Posterior vena cava (tissue), 2 donors: Measurements from ENCODE around the gene DOCK6. TPM values are rescaled to one million over a fixed set of nuclear protein-coding genes. Genes with fewer than 3 reads are reported as not detected.
"Not testable (repeated sequence)": the region's sequence is repeated elsewhere in the genome, so short reads cannot be mapped to it uniquely, and the experiment has no call there.

ENCODE experiments used
- DNase-seq: peaks from one replicate; pipeline ENCODE4 v3.0.0-alpha.2; 2020; ENCODE audit warnings: low spot score
- intact Hi-C, 2 donors: fragments of 100-400 bp; cut with DNase I; formaldehyde crosslinking; loops; one replicate each; pipeline versions ENCODE4 v1.14.1 to v1.14.2; 2022 to 2023
- total RNA-seq, 2 donors: library from RNA; stranded (reverse); fragmentation: NEBNext Ultra II Directional; extraction: Animal tissue kit (Norgen Biotek cat#: 25700); gene quantifications; one replicate each; pipeline ENCODE4 v1.2.1, GENCODE V29; 2021
- donor health status: DM: yes; HTN: yes; CAD: no.
- donor health status: DM: yes; HTN: yes; CAD: no.

DOCK6 gene
- total RNA-seq, 2 donors from 2014 or later = 50.0 to 73.2 TPM

- intact Hi-C loops = loop anchor here in 1 of 2 donors (5.0 kb wide), 1 partner anchor 1332 kb away; no protein-coding TSS in a partner anchor
- DNase-seq = no peak
Measured at GRCh38 chr19:11169896-11170678, 92.2 kb downstream of the DOCK6 start.

- DNase-seq = no peak
- intact Hi-C loops = no loop called here
Measured at GRCh38 chr19:11168568-11168967, 93.8 kb downstream of the DOCK6 start.

GRCh38 chr19:11166281-11167142, 95.8 kb downstream of the DOCK6 start:
- intact Hi-C loops = no loop called here
- peak; percentile 88 for DNase-seq

GRCh38 chr19:11165486-11166030, 96.8 kb downstream of the DOCK6 start:
- no peak for DNase-seq
- intact Hi-C loops = no loop called here

GRCh38 chr19:11164879-11165406, 97.4 kb downstream of the DOCK6 start:
- intact Hi-C loops = loop anchor here in 1 of 2 donors (5.0 kb wide), 1 partner anchor 32 kb away; the partner anchor contains the start of gene KANK2
- DNase-seq = peak; percentile 96

- intact Hi-C loops = loop anchor here in 1 of 2 donors (5.0 kb wide), 1 partner anchor 33 kb away; the partner anchor contains the start of gene KANK2
- no peak for DNase-seq
Measured at GRCh38 chr19:11164296-11164695, 98.0 kb downstream of the DOCK6 start.

GRCh38 chr19:11160440-11160768, 101.9 kb downstream of the DOCK6 start:
- not testable (repeated sequence) for DNase-seq
- intact Hi-C loops = loop anchor here in 1 of 2 donors (5.0 kb wide), 1 partner anchor 37 kb away; the partner anchor contains the start of gene KANK2

GRCh38 chr19:11159598-11160439, 102.5 kb downstream of the DOCK6 start:
- intact Hi-C loops = loop anchor here in 1 of 2 donors (5.0 kb wide), 1 partner anchor 37 kb away; the partner anchor contains the start of gene KANK2
- no peak for DNase-seq

- intact Hi-C loops = no loop called here
Measured at GRCh38 chr19:11155373-11156120, 106.8 kb downstream of the DOCK6 start, which contains the start of gene SPC24. TSS of gene SPC24 (minus strand) at chr19:11155782. CDS start at chr19:11155776, 6 bp downstream.

GRCh38 chr19:11154683-11155047, 107.7 kb downstream of the DOCK6 start:
- intact Hi-C loops = no loop called here
- DNase-seq = no peak

More at GRCh38 chr19:11155373-11156120, 106.8 kb downstream of the DOCK6 start, which contains the start of gene SPC24:
- peak; percentile 98 for DNase-seq

- DNase-seq = peak; percentile 91
- intact Hi-C loops = no loop called here
Measured at GRCh38 chr19:11152318-11153062, 109.8 kb downstream of the DOCK6 start.

- intact Hi-C loops = no loop called here
- no peak for DNase-seq
Measured at GRCh38 chr19:11151181-11151580, 111.1 kb downstream of the DOCK6 start.

Other genes with a start within 250 kb of the DOCK6 start
- 10 to 100 TPM; 51.0 to 66.4 TPM for gene LDLR, start 173.1 kb downstream of the DOCK6 start, total RNA-seq
- gene SPC24, start 106.7 kb downstream of the DOCK6 start, total RNA-seq = 1 to 10 TPM in 1 of 2 donors, under 1 TPM in 1; 0.81 to 2.2 TPM
- gene KANK2, start 65.0 kb downstream of the DOCK6 start, total RNA-seq = 100 to 1,000 TPM; 355 to 482 TPM
- gene ANGPTL8, start 22.9 kb downstream of the DOCK6 start, total RNA-seq = under 1 TPM in 1 of 2 donors, not detected in 1; 0.57 TPM
- not detected for gene TSPAN16, start 33.6 kb upstream of the DOCK6 start, total RNA-seq
- 10 to 100 TPM; 33.5 to 34.2 TPM for gene RAB3D, start 77.1 kb upstream of the DOCK6 start, total RNA-seq
- gene TMEM205, start 83.7 kb upstream of the DOCK6 start, total RNA-seq = 10 to 100 TPM; 41.5 to 42.9 TPM
- gene CCDC159, start 84.0 kb upstream of the DOCK6 start, total RNA-seq = 10 to 100 TPM; 13.0 to 20.9 TPM
- gene PLPPR2, start 92.9 kb upstream of the DOCK6 start, total RNA-seq = 10 to 100 TPM; 38.4 to 40.2 TPM
- gene SWSAP1, start 112.1 kb upstream of the DOCK6 start, total RNA-seq = 1 to 10 TPM; 1.2 to 1.8 TPM
- 1 to 10 TPM; 4.0 to 6.4 TPM for gene EPOR, start 121.8 kb upstream of the DOCK6 start, total RNA-seq
- gene RGL3, start 156.8 kb upstream of the DOCK6 start, total RNA-seq = 10 to 100 TPM in 1 of 2 donors, 1 to 10 TPM in 1; 7.7 to 12.9 TPM
- gene ODAD3, start 172.6 kb upstream of the DOCK6 start, total RNA-seq = under 1 TPM in 1 of 2 donors, not detected in 1; 0.69 TPM
- gene PRKCSH, start 173.1 kb upstream of the DOCK6 start, total RNA-seq = 100 to 1,000 TPM; 161 to 188 TPM
- gene ELAVL3, start 218.5 kb upstream of the DOCK6 start, total RNA-seq = not detected
- 1 to 10 TPM; 6.1 to 9.4 TPM for gene ZNF653, start 243.3 kb upstream of the DOCK6 start, total RNA-seq